Stimulated activated CD8-positive, alpha-beta memory T cell treated with anti-CD3 and anti-CD28 coated beads, Interleukin-7, amount 100 ng/mL, for 24 hours (primary cell): ENCODE measurements around the gene HAUS5.
A peak's percentile ranks its signal among the peaks of the same experiment; 100 is the strongest.
"Not testable (repeated sequence)": the region's sequence is repeated elsewhere in the genome, so short reads cannot be mapped to it uniquely, and the experiment has no call there.

Experiments used
- DNase-seq: peaks from one replicate; pipeline ENCODE4 v3.0.0-alpha.2; 2020; ENCODE audit warnings: low read depth

HAUS5 gene

DNA sequence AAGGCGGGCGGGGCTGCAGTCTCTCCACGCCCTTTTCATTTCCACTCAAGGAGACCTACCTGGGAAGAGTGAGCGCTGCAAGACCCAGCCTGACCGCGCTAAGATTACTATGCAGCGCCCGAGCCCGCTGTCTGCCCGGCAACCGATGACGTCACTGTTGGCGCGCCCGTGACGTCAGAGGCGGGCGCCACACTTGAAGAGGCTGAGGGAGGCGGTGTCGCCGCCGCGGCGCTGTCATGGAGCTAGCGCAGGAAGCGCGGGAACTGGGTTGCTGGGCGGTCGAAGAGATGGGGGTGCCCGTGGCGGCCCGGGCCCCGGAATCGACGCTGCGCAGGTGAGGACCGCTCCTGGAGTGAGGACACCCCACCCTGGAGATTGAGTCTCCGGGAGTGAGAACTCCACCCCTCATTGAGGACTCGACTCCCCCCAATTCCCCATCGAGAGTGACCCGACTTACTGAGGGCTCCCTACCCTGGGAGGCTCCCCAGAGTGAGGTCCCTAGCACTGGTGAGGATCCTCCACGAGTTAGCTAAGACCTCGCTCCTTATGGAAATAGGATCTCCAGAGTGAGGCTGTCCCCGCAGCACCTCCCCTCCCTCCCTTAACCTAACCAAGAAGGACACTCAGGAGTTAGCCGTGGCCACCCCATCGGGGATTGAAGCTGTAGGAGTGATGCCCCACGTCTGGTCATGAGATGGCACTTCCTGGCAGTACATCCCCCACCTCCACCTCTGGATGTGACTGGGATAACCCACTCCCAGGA is at the start of gene HAUS5:
Gene HAUS5, plus strand, starts transcription at position 177 of the 763 bp plus-strand sequence. Its CDS starts 60 bp downstream, at position 237.
- peak; percentile 94 for DNase-seq

DNA sequence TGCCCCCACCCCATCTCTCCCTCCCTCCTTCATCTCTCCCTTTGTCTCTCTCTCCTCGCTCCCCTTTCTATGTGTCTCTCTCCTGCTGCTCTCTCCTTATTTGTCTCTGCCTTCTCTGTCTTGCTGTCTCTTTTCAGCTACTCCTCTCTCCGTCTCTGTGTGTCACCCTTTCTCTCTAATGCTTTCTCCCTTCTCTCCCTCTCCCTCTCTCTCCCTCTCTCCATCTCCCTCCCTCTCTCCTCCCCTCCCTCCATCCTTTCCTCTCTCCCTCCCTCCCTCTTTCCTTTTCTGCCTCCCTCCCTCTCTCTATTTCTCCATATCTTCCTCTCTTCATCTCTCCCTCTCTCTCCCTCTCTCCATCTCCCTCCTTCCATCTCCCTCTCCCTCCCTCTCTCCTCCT is 49.8 kb upstream of the HAUS5 start:
- DNase-seq = no peak

DNA sequence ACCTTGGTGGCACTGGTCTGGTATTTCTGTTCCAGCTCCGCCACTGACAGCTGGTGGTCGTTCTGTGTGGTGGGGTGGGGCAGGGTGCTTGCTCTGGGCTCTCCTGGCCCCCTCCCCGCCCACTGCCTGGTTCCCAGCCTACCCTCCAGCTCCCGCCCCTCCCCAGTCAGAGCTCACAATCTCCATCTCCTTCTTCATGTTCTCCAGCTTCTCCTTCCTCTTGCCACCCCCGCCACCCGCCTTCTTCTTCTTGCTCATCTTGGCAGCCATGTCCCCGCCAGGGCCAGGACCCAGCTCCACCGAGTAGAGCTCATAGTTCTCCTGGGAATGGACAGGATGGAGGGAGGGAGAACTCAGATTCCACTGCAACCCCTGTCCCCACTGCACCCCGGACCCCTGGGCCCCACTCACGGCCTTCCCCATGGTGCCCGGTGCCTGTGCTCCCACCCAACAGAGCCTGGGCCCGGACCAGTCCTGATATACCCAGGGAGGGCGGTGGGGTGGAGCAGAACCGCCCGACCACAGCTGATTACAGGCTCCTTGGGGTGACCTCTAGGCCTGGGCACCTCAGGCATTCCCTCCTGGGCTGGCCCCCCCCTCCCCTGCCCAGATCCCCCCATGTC is 49.2 kb upstream of the HAUS5 start, which contains the start of gene ATP4A:
Gene ATP4A, minus strand, starts transcription at position 452 of the 623 bp plus-strand sequence. Its CDS starts 29 bp downstream, at position 423.
- DNase-seq = no peak

DNA sequence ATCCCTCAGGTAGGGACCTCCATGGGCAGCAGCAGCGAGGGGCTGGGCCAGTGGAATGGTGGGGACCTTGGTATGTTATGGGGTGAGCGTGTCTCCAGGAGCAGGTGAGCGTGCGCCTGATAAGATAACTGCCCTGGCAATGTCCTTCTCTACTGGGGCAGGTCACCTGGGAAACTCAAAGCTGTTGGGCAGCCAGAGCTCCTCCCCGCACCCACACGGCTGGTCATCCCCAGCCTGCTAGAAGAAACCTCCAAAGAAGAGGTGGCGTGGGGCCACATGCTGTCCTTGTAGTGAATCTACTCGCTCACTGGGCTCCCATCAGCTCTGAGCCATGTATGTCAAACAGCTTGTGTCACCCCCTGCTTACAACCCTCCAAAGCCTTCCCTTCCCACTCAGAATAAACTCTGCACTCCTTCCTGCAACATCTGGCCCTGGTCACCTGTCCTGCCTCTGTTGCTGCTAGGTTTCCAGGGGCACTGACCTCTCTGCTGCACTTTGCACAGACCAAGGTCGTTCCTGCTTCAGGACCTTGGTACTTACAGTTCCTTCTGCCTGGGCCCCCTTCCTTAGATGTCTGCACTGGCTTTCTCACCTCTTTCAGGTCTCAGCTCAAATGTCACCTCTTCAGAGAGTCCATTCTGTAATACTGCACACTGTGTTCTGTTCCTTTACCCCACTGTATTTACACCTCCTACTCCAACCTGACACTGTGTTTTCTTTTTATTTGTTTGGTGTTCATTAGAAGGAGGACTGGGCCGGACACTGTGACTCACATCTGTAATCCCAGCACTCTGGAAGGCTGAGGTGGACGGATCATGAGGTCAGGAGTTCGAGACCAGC is 47.3 kb upstream of the HAUS5 start:
- no peak for DNase-seq

DNA sequence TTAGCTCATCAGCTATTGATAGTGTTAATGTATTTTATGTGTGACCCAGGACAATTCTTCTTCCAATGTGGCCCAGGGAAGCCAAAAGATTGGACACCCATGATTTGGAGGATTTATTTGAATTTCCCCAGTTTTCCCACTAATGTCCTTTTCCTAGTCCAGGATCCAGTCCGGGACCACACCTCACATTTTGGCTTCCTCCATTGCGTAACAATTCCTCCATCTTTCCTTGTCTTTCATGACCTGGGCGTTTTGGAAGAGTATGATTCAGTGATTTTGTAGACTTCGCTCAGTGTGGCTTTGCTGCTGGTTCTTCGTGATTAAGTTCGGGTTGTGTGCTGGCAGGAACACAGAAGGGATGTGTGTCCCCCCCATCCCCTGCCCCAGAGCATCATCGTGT is 45.8 kb upstream of the HAUS5 start:
- no peak for DNase-seq

DNA sequence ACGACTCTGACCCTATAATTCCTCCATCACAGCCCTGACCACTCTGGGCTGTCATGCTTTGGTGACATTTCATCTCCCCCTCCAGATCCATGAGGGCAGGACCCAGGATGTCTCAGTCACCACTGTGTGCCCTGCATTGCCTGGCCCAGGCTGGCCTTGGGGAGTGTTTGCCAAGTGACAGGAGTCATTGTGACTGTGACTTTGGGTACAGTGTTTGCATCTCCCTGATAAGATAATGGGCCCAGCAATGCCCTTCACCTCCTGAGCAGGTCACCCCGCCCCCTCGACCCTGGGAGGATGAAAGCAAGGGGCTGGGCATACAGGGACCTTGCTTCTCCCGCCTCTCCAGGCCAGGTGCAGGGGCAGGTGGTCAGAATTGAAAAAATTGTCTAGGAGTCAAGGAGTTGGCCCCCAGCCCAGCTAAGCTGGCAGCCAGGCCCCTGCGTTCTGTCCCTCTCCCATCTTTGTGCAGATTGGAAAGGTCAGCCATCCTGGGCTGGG is 43.2 kb upstream of the HAUS5 start:
- DNase-seq = no peak

DNA sequence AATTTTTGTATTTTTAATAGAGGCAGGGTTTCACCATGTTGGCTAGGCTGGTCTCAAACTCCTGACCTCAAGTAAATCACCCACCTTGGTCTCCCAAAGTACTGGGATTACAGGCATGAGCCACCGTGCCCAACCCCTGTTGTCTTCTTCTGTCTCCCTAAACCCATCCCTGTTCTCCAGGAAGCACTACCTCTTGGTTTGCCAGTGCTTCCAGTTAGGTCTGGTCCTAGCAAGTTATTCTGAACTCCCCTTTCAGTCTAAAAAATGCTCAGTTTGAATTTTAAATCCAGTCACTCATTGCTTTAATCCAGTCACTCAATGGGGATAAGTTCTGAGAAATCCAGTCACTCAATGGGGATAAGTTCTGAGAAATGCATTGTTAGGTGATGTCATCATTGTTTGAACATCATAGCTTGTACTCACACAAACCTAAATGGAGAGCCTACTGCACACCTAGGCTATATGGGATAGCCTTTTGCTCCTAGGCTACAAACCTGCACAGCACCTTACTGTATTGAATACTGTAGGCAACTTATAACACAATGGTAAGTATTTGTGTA is 41.0 kb upstream of the HAUS5 start:
- DNase-seq = no peak

DNA sequence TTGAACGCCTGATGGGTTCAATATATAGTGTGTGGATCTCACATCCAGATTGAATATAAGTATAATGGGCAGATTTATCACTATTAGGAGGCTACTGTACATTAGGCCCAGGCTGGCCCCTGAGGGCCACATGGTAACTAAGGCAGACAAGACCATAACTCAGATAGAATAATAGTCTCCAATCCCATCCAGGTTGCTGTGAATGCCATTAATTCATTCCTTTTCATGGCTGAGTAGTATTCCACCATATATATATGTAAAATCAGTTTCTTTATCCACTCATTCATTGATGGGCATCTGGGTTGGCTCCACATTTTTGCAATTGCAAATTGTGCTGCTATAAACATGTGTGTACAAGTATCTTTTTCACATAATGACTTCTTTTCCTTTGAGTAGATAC is 34.6 kb upstream of the HAUS5 start:
- no peak for DNase-seq

DNA sequence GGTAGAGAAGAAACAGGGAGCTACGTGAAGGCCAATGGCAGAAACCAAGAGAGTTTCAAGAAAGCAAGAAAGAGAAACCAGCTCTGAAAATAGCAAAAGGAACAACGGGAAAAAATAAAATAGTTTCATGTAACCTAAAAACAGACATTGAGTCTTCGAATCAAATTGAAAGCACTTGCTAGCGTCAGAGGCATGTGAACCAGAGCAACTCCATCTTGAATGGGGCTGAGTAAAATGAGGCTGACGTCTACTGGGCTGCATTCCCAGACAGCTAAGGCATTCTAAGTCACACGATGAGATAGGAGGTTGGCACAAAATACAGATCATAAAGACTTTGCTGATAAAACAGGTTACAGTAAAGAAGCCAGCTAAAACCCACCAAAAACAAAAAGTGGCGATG is 33.8 kb upstream of the HAUS5 start:
- DNase-seq = no peak

DNA sequence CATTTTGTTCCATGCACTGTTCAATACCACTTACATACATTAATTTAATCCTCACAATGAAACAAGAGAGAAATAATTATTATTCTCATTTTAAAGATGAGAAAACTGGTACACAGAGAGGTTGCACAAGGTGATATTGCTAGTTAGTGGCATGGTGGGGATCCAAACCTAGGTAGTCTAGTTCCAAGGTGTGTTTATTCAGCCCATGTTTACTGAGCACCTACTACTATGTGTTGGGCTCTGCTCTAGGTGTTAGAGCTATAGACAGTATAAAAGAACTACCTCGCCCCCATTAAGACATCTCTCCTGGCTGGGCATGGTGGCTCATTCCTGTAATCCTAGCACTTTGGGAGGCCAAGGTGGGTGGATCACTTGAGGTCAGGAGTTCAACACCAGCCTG is 29.8 kb upstream of the HAUS5 start:
- DNase-seq = no peak

DNA sequence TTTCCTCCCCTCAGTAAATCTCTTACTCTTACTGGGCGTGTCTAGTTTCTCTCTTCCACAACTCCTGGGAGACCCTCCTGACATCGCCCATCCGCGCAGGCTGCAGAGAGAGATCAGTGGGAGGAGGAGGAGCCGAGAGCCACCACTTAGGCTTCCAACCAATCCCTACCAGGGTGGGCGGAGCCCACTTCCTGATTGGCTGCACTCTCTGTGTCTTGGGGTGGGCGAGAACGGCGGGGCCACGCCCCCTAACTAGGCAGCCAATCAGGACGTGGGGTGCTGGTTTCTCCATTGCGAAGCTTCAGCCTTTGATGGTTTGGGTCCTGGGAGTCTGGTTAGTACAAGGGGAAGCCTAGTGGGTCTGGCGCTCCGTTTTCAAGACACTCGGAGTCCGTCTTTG is 26.7 kb upstream of the HAUS5 start, which contains the start of gene PMIS2:
Gene PMIS2, plus strand, starts transcription at position 326 of the 400 bp plus-strand sequence. CDS start 87 bp downstream, outside the sequence.
- no peak for DNase-seq

DNA sequence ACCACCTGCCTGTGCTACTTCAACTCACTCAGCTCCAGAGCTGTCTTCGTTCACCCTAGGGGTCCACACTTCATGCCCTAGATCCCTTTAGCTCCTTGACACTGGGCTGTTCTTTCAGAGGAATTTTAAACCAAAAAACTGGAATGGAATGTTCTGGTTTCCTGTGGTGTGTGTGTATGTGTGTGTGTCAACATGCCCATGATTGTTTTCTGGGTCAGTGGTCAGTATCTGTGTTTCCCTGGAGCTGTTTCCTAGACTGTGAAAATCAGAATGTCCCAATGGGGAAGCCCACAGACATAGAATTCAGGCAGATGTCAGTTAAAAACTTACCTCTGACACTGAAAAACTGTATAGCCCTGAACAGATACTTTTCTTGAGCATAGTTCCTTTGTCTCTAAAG is 25.2 kb upstream of the HAUS5 start:
- no peak for DNase-seq

GRCh38 chr19:35590875-35591274 is 21.7 kb upstream of the HAUS5 start:
- DNase-seq = no peak

DNA sequence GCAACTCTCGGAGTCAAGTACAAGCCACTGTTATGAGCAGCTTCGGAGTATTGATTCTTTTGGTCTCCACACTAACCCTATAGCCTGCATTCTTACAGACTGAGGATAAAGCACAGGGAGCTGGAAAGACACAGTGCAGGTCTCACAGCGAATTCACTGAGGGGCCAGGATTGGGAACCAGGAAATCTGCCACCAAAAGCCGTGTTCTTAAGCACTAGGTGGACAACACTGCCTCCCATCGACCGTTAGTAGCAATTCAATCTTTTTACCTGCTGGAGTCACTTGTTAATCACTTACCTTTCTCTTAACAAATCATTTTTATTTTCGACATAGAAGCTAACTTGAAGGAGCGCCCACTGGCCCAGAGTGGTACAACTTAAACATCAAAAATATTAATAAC is 20.3 kb upstream of the HAUS5 start:
- DNase-seq = no peak

- not testable (repeated sequence) for DNase-seq
Measured at GRCh38 chr19:35595026-35595425, 17.5 kb upstream of the HAUS5 start.

DNA sequence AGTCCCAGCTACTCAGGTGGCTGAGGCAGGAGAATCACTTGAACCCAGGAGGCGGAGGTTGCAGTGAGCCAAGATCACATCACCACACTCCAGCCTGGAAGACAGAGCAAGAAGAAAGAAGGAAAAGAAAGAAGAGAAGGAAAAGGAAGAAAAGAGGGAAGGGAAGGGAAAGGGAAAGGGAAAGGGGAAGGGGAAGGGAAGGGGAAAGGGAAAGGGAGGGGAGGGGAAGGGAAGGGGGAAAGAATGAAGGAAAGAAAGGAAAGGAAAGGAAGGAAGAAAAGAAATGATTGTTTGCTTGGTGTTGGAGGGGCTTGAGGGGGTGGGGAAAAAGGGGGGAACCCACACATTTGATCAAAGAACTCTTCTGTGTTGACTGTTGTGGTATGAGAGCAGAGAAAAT is 16.6 kb upstream of the HAUS5 start:
- no peak for DNase-seq

- no peak for DNase-seq
Measured at GRCh38 chr19:35596366-35596999, 16.1 kb upstream of the HAUS5 start.

- no peak for DNase-seq
Measured at GRCh38 chr19:35601971-35602370, 10.6 kb upstream of the HAUS5 start.

GRCh38 chr19:35604436-35604835 is 8.1 kb upstream of the HAUS5 start:
- DNase-seq = not testable (repeated sequence)

- not testable (repeated sequence) for DNase-seq
Measured at GRCh38 chr19:35607170-35607569, 5.4 kb upstream of the HAUS5 start.

DNA sequence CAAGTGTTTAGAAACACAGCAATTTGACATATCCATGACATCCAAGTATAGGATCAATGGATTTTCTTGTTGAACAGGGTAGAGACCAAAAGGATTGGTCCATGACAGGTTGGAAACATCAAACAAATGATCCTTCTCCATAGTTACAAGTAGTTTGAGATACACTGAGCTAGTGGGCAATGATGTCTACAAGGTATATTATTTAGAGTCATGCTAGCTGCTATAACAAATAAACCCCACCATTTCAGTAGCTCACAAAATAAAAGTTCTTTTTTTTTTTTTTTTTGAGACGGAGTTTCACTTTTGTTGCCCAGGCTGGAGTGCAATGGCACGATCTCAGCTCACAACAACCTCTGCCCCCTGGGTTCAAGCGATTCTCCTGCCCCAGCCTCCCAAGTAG is 4.9 kb upstream of the HAUS5 start:
- no peak for DNase-seq

DNA sequence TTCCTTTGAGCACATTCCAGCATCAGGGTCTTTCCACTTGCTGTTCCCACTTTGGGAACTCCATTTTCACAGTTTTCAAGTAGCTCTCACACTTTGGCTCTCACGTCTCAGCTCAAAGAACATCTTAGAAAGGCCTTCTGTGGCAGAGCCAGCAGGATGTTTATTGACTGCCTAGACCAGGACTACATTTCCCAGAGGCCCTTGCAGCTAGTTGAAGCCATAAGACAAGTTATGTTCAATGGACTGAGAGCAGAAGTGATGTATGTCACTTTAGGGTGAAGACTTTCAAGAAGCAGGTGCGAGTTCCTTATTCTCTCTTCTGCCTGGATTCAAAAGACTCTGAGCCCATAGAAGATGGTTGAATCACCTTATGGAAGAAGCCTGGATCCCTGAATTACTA is 4.3 kb upstream of the HAUS5 start:
- no peak for DNase-seq
